ENCODE results near the gene ENPP7.

- TF ChIP-seq POLR2A (IDR thresholded peaks at IDR 0.05) (no peak), CTCF (IDR thresholded peaks at IDR 0.05) (no peak)
Observed at GRCh38 chr17:79739148-79740062, 8.7 kb downstream of the ENPP7 start.
